ENCODE data around the gene PWWP2B.

DNA sequence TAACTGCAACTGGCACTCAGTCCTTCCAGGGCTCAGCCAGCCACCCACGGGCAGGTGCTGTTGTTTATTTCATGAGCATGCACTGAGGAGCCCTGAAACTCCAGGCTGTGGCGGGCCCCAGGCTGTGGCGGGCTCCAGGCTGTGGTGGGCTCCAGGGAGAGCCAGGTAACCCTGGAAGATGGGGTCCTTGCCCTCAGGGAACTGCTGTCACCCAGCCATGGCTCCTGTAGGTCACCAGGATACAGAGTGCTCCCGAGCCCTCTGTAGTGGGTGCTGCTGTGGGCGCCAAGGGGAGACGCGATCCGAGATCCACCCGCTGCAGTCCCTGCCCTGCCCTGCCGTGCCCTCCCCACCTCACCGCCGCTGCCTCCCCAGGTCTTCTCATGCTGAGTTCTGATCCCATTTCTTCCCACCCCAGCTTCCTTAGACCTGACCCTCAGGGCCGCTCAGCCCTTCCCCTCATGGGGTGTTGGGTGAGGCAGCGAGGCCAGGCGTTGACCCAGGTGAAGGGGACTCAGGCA is 35.4 kb upstream of the PWWP2B start:
- no peak for TF ChIP-seq CTCF (IDR thresholded peaks at IDR 0.05)
- no peak for TF ChIP-seq POLR2A (IDR thresholded peaks at IDR 0.05)
